Calu3 (cell line): ENCODE data around the gene RBM43. TPM values are rescaled to one million over a fixed set of nuclear protein-coding genes. Genes with fewer than 3 reads are reported as not detected.

ENCODE experiments used
- BruUV-seq: library from RNA; stranded (reverse); fragments of 400-500 nt; replicated peaks from 2 replicates; lab custom pipeline; 2021; lab: Mats Ljungman, UMichigan
- CTCF ChIA-PET: fragments of 300-600 bp; sonication (Branson Sonifier 250); formaldehyde crosslinking; loops from one replicate; lab custom pipeline; 2022; ENCODE audit warnings: antibody characterized with exemption; lab: Charles Lee
- DNase-seq: peaks from one replicate; pipeline ENCODE4 v3.0.0; 2022
- H3K27ac Mint-ChIP-seq: one replicate; pipeline ENCODE4 v1.8.0; 2022; ENCODE audit warnings: mixed read lengths; ENCODE audit not compliant: unreplicated experiment
- H3K27me3 Mint-ChIP-seq: one replicate; pipeline ENCODE4 v1.8.0; 2022; ENCODE audit warnings: mixed read lengths; ENCODE audit not compliant: unreplicated experiment
- H3K36me3 Mint-ChIP-seq: one replicate; pipeline ENCODE4 v1.8.0; 2022; ENCODE audit warnings: mild to moderate bottlenecking, moderate library complexity, mixed read lengths; ENCODE audit not compliant: insufficient read depth, unreplicated experiment
- H3K4me1 Mint-ChIP-seq: one replicate; pipeline ENCODE4 v1.8.0; 2022; ENCODE audit warnings: mild to moderate bottlenecking, low read depth, mixed read lengths; ENCODE audit not compliant: unreplicated experiment
- H3K4me3 Mint-ChIP-seq: one replicate; pipeline ENCODE4 v1.8.0; 2022; ENCODE audit warnings: mild to moderate bottlenecking, low read depth, moderate library complexity, mixed read lengths; ENCODE audit not compliant: unreplicated experiment
- H3K9me3 Mint-ChIP-seq: one replicate; pipeline ENCODE4 v1.8.0; 2022; ENCODE audit warnings: low read depth, mixed read lengths; ENCODE audit not compliant: unreplicated experiment
- intact Hi-C: fragments of 100-400 bp; cut with micrococcal nuclease; formaldehyde crosslinking; loops from one replicate; pipeline ENCODE4 v1.10.0; 2022; ENCODE audit not compliant: unreplicated experiment
- total RNA-seq: library from RNA; stranded (reverse); gene quantifications from 2 replicates; pipeline ENCODE4 v1.2.3, GENCODE V29; 2022
- TF ChIP-seq, protein P1 (sequence below): fragments of 200-600 bp; IDR thresholded peaks from one replicate; pipeline ENCODE4 v1.8.0; 2022; ENCODE audit warnings: antibody characterized with exemption; ENCODE audit not compliant: unreplicated experiment

RBM43 gene
- total RNA-seq, 1 experiment from 2014 or later: 5.2 TPM

DNA sequence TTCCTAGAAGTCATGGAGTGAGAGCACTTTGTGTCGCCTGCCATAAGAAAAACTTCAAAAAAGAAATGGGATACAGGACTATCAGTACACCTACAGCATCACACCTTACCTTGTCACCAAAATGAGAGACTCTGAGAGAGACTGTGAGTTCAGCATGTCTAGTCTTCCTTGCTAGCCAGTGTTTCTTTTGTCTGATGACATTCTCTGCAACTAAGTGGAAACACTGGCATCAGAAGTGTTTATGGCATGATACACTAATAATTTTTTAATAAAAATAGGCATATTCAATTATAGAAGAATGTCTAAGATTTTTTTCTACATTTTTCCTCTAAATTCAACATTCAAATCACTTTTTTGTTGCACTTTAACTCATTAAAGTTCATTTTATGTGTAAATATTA is 9.0 kb downstream of the RBM43 start:
- BruUV-seq: no TSS peak
- CTCF ChIA-PET: no interaction called here
- Mint-ChIP-seq H3K4me1 (no peaks in the 10 kb centered on the region), H3K27ac (no peak overlapping the region), H3K27me3 (no peaks in the 10 kb centered on the region), H3K9me3 (peaks cover 4% of the 10 kb centered on the region), H3K4me3 (no peak overlapping the region), H3K36me3 (no peaks in the 10 kb centered on the region)
- intact Hi-C loops: no loop called here
- TF ChIP-seq, protein P1, sequence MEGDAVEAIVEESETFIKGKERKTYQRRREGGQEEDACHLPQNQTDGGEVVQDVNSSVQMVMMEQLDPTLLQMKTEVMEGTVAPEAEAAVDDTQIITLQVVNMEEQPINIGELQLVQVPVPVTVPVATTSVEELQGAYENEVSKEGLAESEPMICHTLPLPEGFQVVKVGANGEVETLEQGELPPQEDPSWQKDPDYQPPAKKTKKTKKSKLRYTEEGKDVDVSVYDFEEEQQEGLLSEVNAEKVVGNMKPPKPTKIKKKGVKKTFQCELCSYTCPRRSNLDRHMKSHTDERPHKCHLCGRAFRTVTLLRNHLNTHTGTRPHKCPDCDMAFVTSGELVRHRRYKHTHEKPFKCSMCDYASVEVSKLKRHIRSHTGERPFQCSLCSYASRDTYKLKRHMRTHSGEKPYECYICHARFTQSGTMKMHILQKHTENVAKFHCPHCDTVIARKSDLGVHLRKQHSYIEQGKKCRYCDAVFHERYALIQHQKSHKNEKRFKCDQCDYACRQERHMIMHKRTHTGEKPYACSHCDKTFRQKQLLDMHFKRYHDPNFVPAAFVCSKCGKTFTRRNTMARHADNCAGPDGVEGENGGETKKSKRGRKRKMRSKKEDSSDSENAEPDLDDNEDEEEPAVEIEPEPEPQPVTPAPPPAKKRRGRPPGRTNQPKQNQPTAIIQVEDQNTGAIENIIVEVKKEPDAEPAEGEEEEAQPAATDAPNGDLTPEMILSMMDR: no peak
- no peak for DNase-seq

DNA sequence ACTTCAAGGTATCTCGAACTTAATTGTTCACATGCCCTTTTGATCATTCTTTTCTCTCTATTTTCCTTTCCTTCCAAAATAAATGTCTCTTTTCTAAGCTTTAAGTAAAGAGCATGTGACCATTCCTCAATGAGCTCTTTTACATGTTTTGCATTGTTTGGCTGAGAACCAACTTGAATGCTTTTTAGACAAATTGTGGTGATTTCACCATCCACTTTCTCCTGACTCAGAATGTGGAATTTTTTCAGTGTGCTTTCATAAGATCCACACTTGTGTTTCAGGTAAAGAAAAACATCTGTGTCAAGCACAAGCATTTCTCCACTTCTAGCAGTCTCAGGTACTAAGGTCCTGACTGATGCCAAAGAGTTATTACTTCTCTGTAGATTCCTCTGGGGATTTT is 10.7 kb downstream of the RBM43 start:
- no peaks in the 10 kb centered on the region for H3K27me3 Mint-ChIP-seq
- H3K27ac Mint-ChIP-seq: no peak overlapping the region
- TF ChIP-seq, protein P1: no peak
- intact Hi-C loops: no loop called here
- BruUV-seq: no TSS peak
- peaks cover 4% of the 10 kb centered on the region for H3K9me3 Mint-ChIP-seq
- no peak for DNase-seq
- H3K36me3 Mint-ChIP-seq: no peaks in the 10 kb centered on the region
- CTCF ChIA-PET: no interaction called here
- H3K4me1 Mint-ChIP-seq: no peaks in the 10 kb centered on the region
- no peak overlapping the region for H3K4me3 Mint-ChIP-seq

- DNase-seq: no peak
- no peak overlapping the region for H3K4me3 Mint-ChIP-seq
- no TSS peak for BruUV-seq
- H3K36me3 Mint-ChIP-seq: no peaks in the 10 kb centered on the region
- CTCF ChIA-PET: no interaction called here
- no peaks in the 10 kb centered on the region for H3K27me3 Mint-ChIP-seq
- H3K4me1 Mint-ChIP-seq: no peaks in the 10 kb centered on the region
- intact Hi-C loops: no loop called here
- H3K9me3 Mint-ChIP-seq: peaks cover 4% of the 10 kb centered on the region
- H3K27ac Mint-ChIP-seq: no peak overlapping the region
- TF ChIP-seq, protein P1: no peak
Observed at GRCh38 chr2:151247432-151247831, 14.2 kb downstream of the RBM43 start.

- no peaks in the 10 kb centered on the region for H3K4me1 Mint-ChIP-seq
Observed at GRCh38 chr2:151246152-151246551, 15.5 kb downstream of the RBM43 start.

More at GRCh38 chr2:151246152-151246551, 15.5 kb downstream of the RBM43 start:
- no peak overlapping the region for H3K4me3 Mint-ChIP-seq
- intact Hi-C loops: no loop called here
- no peaks in the 10 kb centered on the region for H3K27me3 Mint-ChIP-seq
- H3K9me3 Mint-ChIP-seq: peaks cover 4% of the 10 kb centered on the region
- CTCF ChIA-PET: no interaction called here
- no peaks in the 10 kb centered on the region for H3K36me3 Mint-ChIP-seq
- BruUV-seq: no TSS peak
- TF ChIP-seq, protein P1: no peak
- DNase-seq: no peak
- no peak overlapping the region for H3K27ac Mint-ChIP-seq
